ENCODE results near the gene DTNBP1.

- TF ChIP-seq CTCF (IDR thresholded peaks at IDR 0.05): no peak
- no peak for TF ChIP-seq POLR2A (IDR thresholded peaks at IDR 0.05)
Observed at GRCh38 chr6:15550546-15551123, 112.2 kb downstream of the DTNBP1 start.

Data from Peyer's patch (tissue), 4 donors.